ENCODE data around the gene TAF5L. TPM values are rescaled to one million over a fixed set of nuclear protein-coding genes. Genes with fewer than 3 reads are reported as not detected.

Gene TAF5L
- total and polyA plus RNA-seq, 2 experiments from 2014 or later: 5.6 to 17.6 TPM

- no peak for TF ChIP-seq CTCF (conservative IDR thresholded peaks at IDR 0.05; ENCODE audit: low read depth in 2 of 2)
- no peak for TF ChIP-seq ZNF331 (CRISPR knock-in tag; IDR thresholded peaks at IDR 0.05; ENCODE audit: low read depth)
- TF ChIP-seq STAT1 (IDR thresholded peaks at IDR 0.05; ENCODE audit: unreplicated experiment): no peak
- no peak for TF ChIP-seq EZH2phosphoT487 (IDR thresholded peaks at IDR 0.05; ENCODE audit: unreplicated experiment)
- no peak for TF ChIP-seq ETS1 (IDR thresholded peaks at IDR 0.05)
- TF ChIP-seq REST (IDR thresholded peaks at IDR 0.05; ENCODE audit: unreplicated experiment): no peak
- no peak for TF ChIP-seq ZNF462 (CRISPR knock-in tag; IDR thresholded peaks at IDR 0.05)
- no peak for TF ChIP-seq ZNF114 (CRISPR knock-in tag; IDR thresholded peaks at IDR 0.05)
- TF ChIP-seq EZH2 (IDR thresholded peaks at IDR 0.05; ENCODE audit: low read depth, unreplicated experiment): no peak
- no peak for TF ChIP-seq JUNB (IDR thresholded peaks at IDR 0.05; ENCODE audit: unreplicated experiment)
- TF ChIP-seq POLR2AphosphoS5 (IDR thresholded peaks at IDR 0.05; ENCODE audit: low read depth): no peak
- no peak for TF ChIP-seq NANOG (IDR thresholded peaks at IDR 0.05; ENCODE audit: borderline replicate concordance)
- H3K27me3 Mint-ChIP-seq (ENCODE audit: insufficient read depth, low read depth, poor library complexity): no peaks in the 10 kb centered on the region
- H3K79me2 ChIP-seq (replicated peaks; ENCODE audit: insufficient read depth): no peaks in the 10 kb centered on the region
- no peak overlapping the region for H3K4me3 Mint-ChIP-seq
- no peak for ATAC-seq
- H3F3A ChIP-seq (replicated peaks; ENCODE audit: low read depth): no peaks in the 10 kb centered on the region
- H3K27ac ChIP-seq (ENCODE audit: low read depth): no peak overlapping the region
- H2AFZ ChIP-seq: no peak overlapping the region
- no peak for DNase-seq (ENCODE audit: low spot score)
- H3K4me2 ChIP-seq: no peak overlapping the region
- no peaks in the 10 kb centered on the region for H3K36me3 ChIP-seq (ENCODE audit: insufficient read depth)
- H3K36me3 Mint-ChIP-seq (ENCODE audit: low read depth): no peaks in the 10 kb centered on the region
- H3K27ac Mint-ChIP-seq: no peak overlapping the region
- H3K9me2 ChIP-seq (ENCODE audit: insufficient read depth): no peaks in the 10 kb centered on the region
- H3K9me3 Mint-ChIP-seq: no peaks in the 10 kb centered on the region; the same call in 2 of the 3 replicates
- no peaks in the 10 kb centered on the region for H4K20me1 ChIP-seq (replicated peaks; ENCODE audit: insufficient read depth)
- no peak overlapping the region for H3K4me3 ChIP-seq
- no peaks in the 10 kb centered on the region for H3K27me3 ChIP-seq (ENCODE audit: insufficient read depth)
- no peaks in the 10 kb centered on the region; the same call in 2 of the 3 replicates for H3K4me1 Mint-ChIP-seq
- no peaks in the 10 kb centered on the region for H3K4me1 ChIP-seq (ENCODE audit: insufficient read depth)
Measured at GRCh38 chr1:229675396-229675795, 49.5 kb upstream of the TAF5L start.

Data from GM23338 (cell line).